IMR-90 (cell line): Measurements from ENCODE around the gene CREB5. TPM values are rescaled to one million over a fixed set of nuclear protein-coding genes. Genes with fewer than 3 reads are reported as not detected.

Experiments
- ATAC-seq: fragments of 200-7000 bp; cut with Tn5 transposase; 2 replicates; pipeline ENCODE4 v1.9.1; 2020; ENCODE audit warnings: low read depth, mild to moderate bottlenecking, moderate library complexity
- BruUV-seq: library from RNA; stranded (reverse); fragments of 400-500 nt; replicated peaks from 2 replicates; lab custom pipeline; 2021; lab: Mats Ljungman, UMichigan
- CTCF ChIA-PET: fragments of 300-600 bp; formaldehyde crosslinking; extraction: SDS; loops from one replicate; lab custom pipeline; 2021; ENCODE audit warnings: antibody characterized with exemption; lab: Yijun Ruan, JAX
- POLR2A ChIA-PET: fragments of 300-600 bp; sonication (Branson Sonifier 250); formaldehyde crosslinking; loops from one replicate; lab custom pipeline; 2022; ENCODE audit warnings: antibody characterized with exemption; ENCODE audit not compliant: unreplicated experiment; lab: Charles Lee
- DNase-seq: peaks from one replicate; pipeline ENCODE4 v3.0.0; 2013
- H2AFZ ChIP-seq: replicated peaks from 2 replicates; pipeline ENCODE3; 2013; ENCODE audit warnings: low read length, mild to moderate bottlenecking; ENCODE audit not compliant: poor library complexity
- H2AK5ac ChIP-seq: 2 replicates; pipeline ENCODE4 v1.6.1; 2013; ENCODE audit warnings: low read depth, low read length, inconsistent platforms
- H2AK9ac ChIP-seq: replicated peaks from 2 replicates; pipeline ENCODE3; 2013; ENCODE audit warnings: mild to moderate bottlenecking, low read depth, low read length, moderate library complexity; ENCODE audit not compliant: poor library complexity
- H2BK120ac ChIP-seq: 2 replicates; pipeline ENCODE4 v1.6.1; 2013; ENCODE audit warnings: low read depth, low read length, inconsistent platforms
- H2BK15ac ChIP-seq: 3 replicates; pipeline ENCODE4 v1.6.1; 2013; ENCODE audit warnings: low read depth, low read length, inconsistent platforms
- H2BK20ac ChIP-seq: 2 replicates; pipeline ENCODE4 v1.6.1; 2013; ENCODE audit warnings: low read depth, mild to moderate bottlenecking, inconsistent platforms, low read length, moderate library complexity
- H2BK5ac ChIP-seq: 2 replicates; pipeline ENCODE4 v1.6.1; 2013; ENCODE audit warnings: mild to moderate bottlenecking, low read depth, low read length, inconsistent platforms; ENCODE audit not compliant: poor library complexity, severe bottlenecking
- H3K14ac ChIP-seq: replicated peaks from 2 replicates; pipeline ENCODE4 v1.6.1; 2013; ENCODE audit warnings: low read depth, low read length, inconsistent platforms
- H3K18ac ChIP-seq: 2 replicates; pipeline ENCODE4 v1.6.1; 2013; ENCODE audit warnings: low read depth, low read length, control low read depth
- H3K23ac ChIP-seq: 2 replicates; pipeline ENCODE4 v1.6.1; 2013; ENCODE audit warnings: low read depth, low read length, inconsistent platforms
- H3K27ac ChIP-seq: 2 replicates; pipeline ENCODE4 v1.5.1; 2013; ENCODE audit warnings: mild to moderate bottlenecking, control low read depth, low read length; ENCODE audit not compliant: insufficient read depth
- H3K27me3 ChIP-seq: 2 replicates; pipeline ENCODE4 v1.6.1; 2013; ENCODE audit warnings: low read length; ENCODE audit not compliant: control insufficient read depth, insufficient read depth
- H3K36me3 ChIP-seq: 2 replicates; pipeline ENCODE4 v1.6.1; 2013; ENCODE audit warnings: low read length, mixed read lengths; ENCODE audit not compliant: control insufficient read depth, insufficient read depth
- H3K4ac ChIP-seq: 2 replicates; pipeline ENCODE4 v1.6.1; 2013; ENCODE audit warnings: low read depth, low read length, inconsistent platforms
- H3K4me1 ChIP-seq: 2 replicates; pipeline ENCODE4 v1.6.1; 2013; ENCODE audit warnings: low read length, mixed read lengths; ENCODE audit not compliant: control insufficient read depth, insufficient read depth
- H3K4me2 ChIP-seq: 2 replicates; pipeline ENCODE4 v1.6.1; 2013; ENCODE audit warnings: low read depth, mild to moderate bottlenecking, control low read depth, low read length, moderate library complexity
- H3K4me3 ChIP-seq: 2 replicates; pipeline ENCODE4 v1.5.1; 2013; ENCODE audit warnings: low read depth, mild to moderate bottlenecking, control low read depth, low read length, moderate library complexity; ENCODE audit not compliant: insufficient read depth
- H3K56ac ChIP-seq: 2 replicates; pipeline ENCODE4 v1.6.1; 2013; ENCODE audit warnings: low read length, inconsistent platforms; ENCODE audit not compliant: insufficient read depth; ENCODE audit errors: extremely low read depth
- H3K79me1 ChIP-seq, 2 experiments: 2 replicates each; pipeline ENCODE4 v1.6.1; 2013; ENCODE audit warnings: low read length in 2 of 2, inconsistent platforms in 1 of 2, low read depth in 1 of 2
- H3K9ac ChIP-seq: 2 replicates; pipeline ENCODE4 v1.6.1; 2013; ENCODE audit warnings: low read depth, low read length, control low read depth
- H3K9me1 ChIP-seq: 2 replicates; pipeline ENCODE4 v1.6.1; 2013; ENCODE audit warnings: low read length, inconsistent platforms; ENCODE audit not compliant: insufficient read depth
- H3K9me3 ChIP-seq: 2 replicates; pipeline ENCODE4 v1.6.1; 2013; ENCODE audit warnings: low read length; ENCODE audit not compliant: control insufficient read depth, insufficient read depth
- H4K20me1 ChIP-seq: 2 replicates; pipeline ENCODE4 v1.6.1; 2013; ENCODE audit warnings: low read length, inconsistent platforms; ENCODE audit not compliant: insufficient read depth
- H4K5ac ChIP-seq: 2 replicates; pipeline ENCODE4 v1.6.1; 2013; ENCODE audit warnings: mild to moderate bottlenecking, low read depth, low read length, control low read depth
- H4K8ac ChIP-seq, 2 experiments: 2 replicates each; pipeline ENCODE4 v1.6.1; 2013; ENCODE audit warnings: low read depth in 2 of 2, low read length in 2 of 2, control low read depth in 1 of 2, inconsistent platforms in 1 of 2
- H4K91ac ChIP-seq: 2 replicates; pipeline ENCODE4 v1.6.1; 2013; ENCODE audit warnings: low read depth, low read length, inconsistent platforms; ENCODE audit not compliant: insufficient read depth
- BHLHE40 ChIP-seq: fragments of 150-350 bp; IDR thresholded peaks from 2 replicates; pipeline ENCODE4 v1.6.1; 2016; ENCODE audit warnings: mild to moderate bottlenecking, low read depth, low read length
- CEBPB ChIP-seq: IDR thresholded peaks from 2 replicates; pipeline ENCODE4 v1.6.1; 2012; ENCODE audit warnings: low read depth, low read length, improper control_type of control experiment
- CHD1 ChIP-seq: IDR thresholded peaks from 2 replicates; pipeline ENCODE4 v1.6.1; 2012; ENCODE audit warnings: low read depth, low read length, improper control_type of control experiment
- CTCF ChIP-seq: conservative IDR thresholded peaks from 2 replicates; pipeline ENCODE4 v1.5.1; 2012; ENCODE audit warnings: mild to moderate bottlenecking, low read depth, low read length, improper control_type of control experiment
- ELK1 ChIP-seq: fragments of 150-350 bp; IDR thresholded peaks from 2 replicates; pipeline ENCODE4 v1.6.1; 2016; ENCODE audit warnings: low read depth, mild to moderate bottlenecking, low read length, moderate library complexity, borderline replicate concordance
- FOS ChIP-seq: fragments of 150-350 bp; IDR thresholded peaks from 2 replicates; pipeline ENCODE4 v1.6.1; 2016; ENCODE audit warnings: low read depth, low read length
- MAFK ChIP-seq: IDR thresholded peaks from 2 replicates; pipeline ENCODE4 v1.6.1; 2012; ENCODE audit warnings: low read depth, low read length, improper control_type of control experiment
- MAZ ChIP-seq: IDR thresholded peaks from 2 replicates; pipeline ENCODE4 v1.6.1; 2012; ENCODE audit warnings: low read depth, mild to moderate bottlenecking, low read length, improper control_type of control experiment, moderate library complexity, borderline replicate concordance
- MXI1 ChIP-seq: IDR thresholded peaks from 2 replicates; pipeline ENCODE4 v1.6.1; 2012; ENCODE audit warnings: low read depth, mild to moderate bottlenecking, low read length, moderate library complexity, borderline replicate concordance
- NFE2L2 ChIP-seq: fragments of 150-350 bp; IDR thresholded peaks from 2 replicates; pipeline ENCODE4 v1.6.1; 2016; ENCODE audit warnings: low read depth, mild to moderate bottlenecking, low read length
- POLR2A ChIP-seq: IDR thresholded peaks from 2 replicates; pipeline ENCODE4 v1.6.1; 2012; ENCODE audit warnings: mild to moderate bottlenecking, low read depth, low read length
- RAD21 ChIP-seq: IDR thresholded peaks from 2 replicates; pipeline ENCODE4 v1.6.1; 2012; ENCODE audit warnings: low read length, improper control_type of control experiment
- RCOR1 ChIP-seq: IDR thresholded peaks from 2 replicates; pipeline ENCODE4 v1.6.1; 2012; ENCODE audit warnings: mild to moderate bottlenecking, low read length, improper control_type of control experiment; ENCODE audit not compliant: insufficient replicate concordance
- RFX5 ChIP-seq: IDR thresholded peaks from 2 replicates; pipeline ENCODE4 v1.8.0; 2012; ENCODE audit warnings: low read depth, mild to moderate bottlenecking, low read length, moderate library complexity
- SMC3 ChIP-seq: fragments of 150-350 bp; IDR thresholded peaks from 2 replicates; pipeline ENCODE4 v1.6.1; 2016; ENCODE audit warnings: low read depth, mild to moderate bottlenecking, antibody characterized with exemption, low read length, moderate library complexity
- USF2 ChIP-seq: fragments of 150-350 bp; IDR thresholded peaks from 2 replicates; pipeline ENCODE4 v1.6.1; 2017; ENCODE audit warnings: mild to moderate bottlenecking, antibody characterized with exemption, low read length, low read depth
- WGBS, 2 experiments: methylation state at CpG; one replicate each; pipeline versions ENCODE4 v1.1.5 to v1.1.7; 2013; ENCODE audit warnings: missing lambda C conversion rate in 2 of 2; ENCODE audit not compliant: insufficient read length in 1 of 2; ENCODE audit errors: extremely low coverage in 2 of 2; 5-methylcytosine and 5-hydroxymethylcytosine counted together
- dilution Hi-C: fragments of 300-500 bp; cut with HindIII; formaldehyde crosslinking; loops from one replicate; pipeline ENCODE4 v1.14.3; 2018; ENCODE audit warnings: low sequenced_read_pairs; ENCODE audit not compliant: unreplicated experiment
- in situ Hi-C: fragments of 300-500 bp; cut with MboI; formaldehyde crosslinking; loops from 3 replicates; pipeline ENCODE4 v1.14.3; 2019; ENCODE audit warnings: low sequenced_read_pairs, inconsistent platforms, mixed read lengths
- intact Hi-C: fragments of 100-400 bp; cut with micrococcal nuclease; formaldehyde crosslinking; loops from 2 replicates; pipeline ENCODE4 v1.10.0; 2022
- polyA plus RNA-seq, 3 experiments: library from polyadenylated mRNA; depleted of rRNA; stranded (reverse); fragments of >200 nt; gene quantifications; 2 replicates each; pipeline ENCODE4 v1.2.3, GENCODE V29; 2012; ENCODE audit warnings: low replicate concordance in 1 of 3
- total RNA-seq: library from RNA; depleted of rRNA; stranded (reverse); fragments of >200 nt; gene quantifications from 2 replicates; pipeline ENCODE4 v1.2.3, GENCODE V29; 2012

Gene CREB5
- total and polyA plus RNA-seq, 2 of the 4 experiments (the other 2 are of a cell fraction), result 7.3 to 13.1 TPM

GRCh38 chr7:28497009-28497408 is 84.7 kb downstream of the CREB5 start:
- TF ChIP-seq MXI1 (no peak), ELK1 (no peak), CHD1 (no peak), BHLHE40 (no peak), RCOR1 (no peak), POLR2A (no peak), CEBPB (no peak), RAD21 (no peak), CTCF (no peak), USF2 (no peak), NFE2L2 (no peak), SMC3 (no peak), MAZ (no peak), RFX5 (no peak), MAFK (no peak), FOS (no peak)
- Histone ChIP-seq H4K20me1 (no peaks in the 10 kb centered on the region), H2BK20ac (no peak overlapping the region), H2AK9ac (no peak overlapping the region), H3K4me2 (no peak overlapping the region), H3K14ac (no peak overlapping the region), H2BK15ac (no peak overlapping the region), H3K79me1 (no peaks in the 10 kb centered on the region), H4K91ac (no peak overlapping the region), H2AK5ac (no peak overlapping the region), H3K4me1 (no peaks in the 10 kb centered on the region), H3K23ac (no peak overlapping the region), H3K27ac (no peak overlapping the region), H3K9me1 (no peaks in the 10 kb centered on the region), H2BK120ac (no peak overlapping the region), H4K5ac (no peak overlapping the region), H4K8ac (no peak overlapping the region), H3K9me3 (no peaks in the 10 kb centered on the region), H3K9ac (no peak overlapping the region), H3K18ac (no peak overlapping the region), H3K56ac (no peak overlapping the region), H3K36me3 (0 out of 2 replicates have a peak, but pooled peaks cover 2% of the 10 kb centered on the region), H3K4ac (no peak overlapping the region), H3K27me3 (no peaks in the 10 kb centered on the region), H3K4me3 (no peak overlapping the region), H2BK5ac (no peak overlapping the region), H2AFZ (no peak overlapping the region)
- in situ Hi-C loops (no loop called here), dilution Hi-C loops (no loop called here), intact Hi-C loops (no loop called here)
- WGBS, 2 experiments, result no CpG with 5 or more reads among the region's 2 CpGs
- CTCF ChIA-PET, result no interaction called here
- DNase-seq (no peak), ATAC-seq (no peak)
- no TSS peak for BruUV-seq
- POLR2A ChIA-PET, result no interaction called here
